SK-N-SH treated with all-trans-retinoic acid at 6 μM for 48 hours (cell line): ENCODE data around the gene DOCK7.

Experiments
- ESRRG ChIP-seq: fragments of 250-450 bp; sonication (Bioruptor Pico); IDR thresholded peaks from 2 replicates; pipeline ENCODE4 v1.6.1; 2021; ENCODE audit warnings: mild to moderate bottlenecking
- RARB ChIP-seq: fragments of 250-450 bp; sonication (Bioruptor Pico); IDR thresholded peaks from 2 replicates; pipeline ENCODE4 v1.8.0; 2021; ENCODE audit warnings: mild to moderate bottlenecking, moderate library complexity
- TCF4 ChIP-seq: fragments of 250-450 bp; sonication (Bioruptor Pico); IDR thresholded peaks from 2 replicates; pipeline ENCODE4 v1.8.0; 2021; ENCODE audit warnings: mild to moderate bottlenecking, moderate library complexity, borderline replicate concordance
- TOX ChIP-seq: fragments of 250-450 bp; sonication (Bioruptor Pico); IDR thresholded peaks from 2 replicates; pipeline ENCODE4 v1.8.0; 2021; ENCODE audit warnings: mild to moderate bottlenecking, moderate library complexity, borderline replicate concordance
- TF ChIP-seq, protein P1 (sequence below): fragments of 250-450 bp; sonication (Bioruptor Pico); IDR thresholded peaks from 2 replicates; pipeline ENCODE4 v1.8.0; 2020; ENCODE audit warnings: mild to moderate bottlenecking, moderate library complexity, borderline replicate concordance
- TF ChIP-seq, protein P2 (sequence below): fragments of 250-450 bp; sonication (Bioruptor Pico); IDR thresholded peaks from 2 replicates; pipeline ENCODE4 v1.5.1; 2020; ENCODE audit warnings: low read depth, mild to moderate bottlenecking, moderate library complexity

DNA sequence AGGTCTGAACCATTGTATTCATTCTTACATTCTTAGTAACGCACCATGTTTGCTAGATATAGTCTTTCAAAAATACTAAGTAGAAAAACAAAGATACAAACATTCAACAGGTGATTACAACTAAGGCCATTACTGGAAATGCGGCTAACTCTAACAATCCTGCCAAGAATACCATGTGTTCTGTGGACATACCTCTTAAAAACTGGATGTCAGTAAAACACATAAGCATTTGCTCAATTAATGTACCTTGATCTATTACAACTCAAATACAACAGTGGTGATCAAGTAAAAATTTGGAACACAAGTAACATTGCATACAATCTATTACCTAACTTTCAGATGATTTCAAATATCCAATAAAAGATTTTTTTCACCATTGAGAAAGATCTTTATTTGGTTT, 75.4 kb downstream of the DOCK7 start:
- TF ChIP-seq ESRRG (CRISPR knock-in tag) (no peak), RARB (CRISPR knock-in tag) (no peak), TCF4 (CRISPR knock-in tag) (no peak), TOX (no peak)
- TF ChIP-seq, protein P1, sequence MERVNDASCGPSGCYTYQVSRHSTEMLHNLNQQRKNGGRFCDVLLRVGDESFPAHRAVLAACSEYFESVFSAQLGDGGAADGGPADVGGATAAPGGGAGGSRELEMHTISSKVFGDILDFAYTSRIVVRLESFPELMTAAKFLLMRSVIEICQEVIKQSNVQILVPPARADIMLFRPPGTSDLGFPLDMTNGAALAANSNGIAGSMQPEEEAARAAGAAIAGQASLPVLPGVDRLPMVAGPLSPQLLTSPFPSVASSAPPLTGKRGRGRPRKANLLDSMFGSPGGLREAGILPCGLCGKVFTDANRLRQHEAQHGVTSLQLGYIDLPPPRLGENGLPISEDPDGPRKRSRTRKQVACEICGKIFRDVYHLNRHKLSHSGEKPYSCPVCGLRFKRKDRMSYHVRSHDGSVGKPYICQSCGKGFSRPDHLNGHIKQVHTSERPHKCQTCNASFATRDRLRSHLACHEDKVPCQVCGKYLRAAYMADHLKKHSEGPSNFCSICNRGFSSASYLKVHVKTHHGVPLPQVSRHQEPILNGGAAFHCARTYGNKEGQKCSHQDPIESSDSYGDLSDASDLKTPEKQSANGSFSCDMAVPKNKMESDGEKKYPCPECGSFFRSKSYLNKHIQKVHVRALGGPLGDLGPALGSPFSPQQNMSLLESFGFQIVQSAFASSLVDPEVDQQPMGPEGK = no peak
- TF ChIP-seq, protein P2, sequence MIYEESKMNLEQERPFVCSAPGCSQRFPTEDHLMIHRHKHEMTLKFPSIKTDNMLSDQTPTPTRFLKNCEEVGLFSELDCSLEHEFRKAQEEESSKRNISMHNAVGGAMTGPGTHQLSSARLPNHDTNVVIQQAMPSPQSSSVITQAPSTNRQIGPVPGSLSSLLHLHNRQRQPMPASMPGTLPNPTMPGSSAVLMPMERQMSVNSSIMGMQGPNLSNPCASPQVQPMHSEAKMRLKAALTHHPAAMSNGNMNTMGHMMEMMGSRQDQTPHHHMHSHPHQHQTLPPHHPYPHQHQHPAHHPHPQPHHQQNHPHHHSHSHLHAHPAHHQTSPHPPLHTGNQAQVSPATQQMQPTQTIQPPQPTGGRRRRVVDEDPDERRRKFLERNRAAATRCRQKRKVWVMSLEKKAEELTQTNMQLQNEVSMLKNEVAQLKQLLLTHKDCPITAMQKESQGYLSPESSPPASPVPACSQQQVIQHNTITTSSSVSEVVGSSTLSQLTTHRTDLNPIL = no peak
